ENCODE measurements around the gene SLC5A9. TPM values are rescaled to one million over a fixed set of nuclear protein-coding genes. Genes with fewer than 3 reads are reported as not detected.
"Not testable (repeated sequence)": the region's sequence is repeated elsewhere in the genome, so short reads cannot be mapped to it uniquely, and the experiment has no call there.

Gene SLC5A9
- total and polyA plus RNA-seq, 12 donors = 0.06 to 0.59 (median 0.16) TPM; not detected in 7

DNA sequence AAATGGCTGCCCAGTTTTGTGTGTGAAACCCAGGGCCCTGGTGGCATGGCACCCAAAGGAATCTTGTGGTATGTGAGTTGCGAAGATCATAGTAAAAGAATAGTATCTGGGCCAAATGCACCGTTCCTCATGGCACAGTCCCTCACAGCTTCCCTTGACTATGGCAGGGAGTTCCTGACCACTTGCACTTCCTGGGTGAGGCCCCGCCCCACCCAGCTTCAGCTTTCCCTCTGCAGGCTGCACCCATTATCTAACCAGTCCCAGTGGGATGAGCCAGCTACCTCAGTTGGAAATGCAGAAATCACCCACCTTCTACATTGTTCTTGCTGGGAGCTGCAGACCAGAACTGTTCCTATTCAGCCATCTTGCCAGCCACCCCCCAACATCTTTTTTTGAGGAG is 63.0 kb downstream of the SLC5A9 start:
- ATAC-seq (no peak), DNase-seq (no peak)
- WGBS, 2 donors = 86 to 87% methylated on average over 3 of the region's 3 CpGs
- no peak overlapping the region for H3K27ac ChIP-seq
- no peaks in the 10 kb centered on the region for H3K27me3 ChIP-seq
- intact Hi-C loops (cut with DNase I) = no loop called here
- peaks cover 0 to 44% (median 0%) of the 10 kb centered on the region in 11 donors for H3K9me3 ChIP-seq
- no peak for TF ChIP-seq CTCF (IDR thresholded peaks at IDR 0.05)
- no peak overlapping the region for H3K4me3 ChIP-seq
- H3K36me3 ChIP-seq = no peaks in the 10 kb centered on the region
- no peaks in the 10 kb centered on the region for H3K4me1 ChIP-seq

- Histone ChIP-seq H3K4me1 (no peaks in the 10 kb centered on the region), H3K27ac (no peak overlapping the region), H3K27me3 (no peaks in the 10 kb centered on the region), H3K4me3 (no peak overlapping the region), H3K36me3 (no peaks in the 10 kb centered on the region), H3K9me3 (peaks cover 0 to 16% (median 0%) of the 10 kb centered on the region in 11 donors)
- WGBS, 2 donors = 88 to 89% methylated on average over 4 of the region's 4 CpGs
- intact Hi-C loops (cut with DNase I) = no loop called here
- ATAC-seq (no peak), DNase-seq (no peak)
- no peak for TF ChIP-seq CTCF (IDR thresholded peaks at IDR 0.05)
Measured at GRCh38 chr1:48291421-48291820, 68.9 kb downstream of the SLC5A9 start.

GRCh38 chr1:48292706-48293105 is 70.2 kb downstream of the SLC5A9 start:
- no peak for TF ChIP-seq CTCF (IDR thresholded peaks at IDR 0.05)

GRCh38 chr1:48294094-48294493 is 71.6 kb downstream of the SLC5A9 start:
- DNase-seq; H3K27me3 ChIP-seq; H3K4me1 ChIP-seq; ATAC-seq; H3K4me3 ChIP-seq; H3K27ac ChIP-seq; intact Hi-C loops (cut with DNase I): not testable (repeated sequence)
- H3K36me3 ChIP-seq = peaks cover 0 to 19% (median 5%) of the 10 kb centered on the region in 9 donors
- WGBS, 2 donors = 94 to 95% methylated on average over 6 of the region's 6 CpGs
- H3K9me3 ChIP-seq = peaks cover 0 to 11% (median 0%) of the 10 kb centered on the region in 11 donors

More at GRCh38 chr1:48292706-48293105, 70.2 kb downstream of the SLC5A9 start:
- ATAC-seq (peak in 1 of 8 donors; percentile 19), DNase-seq (no peak)
- peaks cover 0 to 5% (median 0%) of the 10 kb centered on the region in 9 donors for H3K36me3 ChIP-seq
- no peaks in the 10 kb centered on the region for H3K27me3 ChIP-seq
- WGBS, 2 donors = 87 to 93% methylated on average over 5 of the region's 5 CpGs
- H3K9me3 ChIP-seq = peaks cover 0 to 16% (median 0%) of the 10 kb centered on the region in 11 donors
- no peak overlapping the region for H3K4me3 ChIP-seq
- no peaks in the 10 kb centered on the region for H3K4me1 ChIP-seq
- H3K27ac ChIP-seq = no peak overlapping the region
- intact Hi-C loops (cut with DNase I) = no loop called here

- Histone ChIP-seq H3K9me3 (peaks cover 0 to 8% (median 0%) of the 10 kb centered on the region in 11 donors), H3K36me3 (peaks cover 0 to 20% (median 5%) of the 10 kb centered on the region in 9 donors), H3K27me3 (no peaks in the 10 kb centered on the region), H3K4me1 (no peaks in the 10 kb centered on the region), H3K27ac (no peak overlapping the region), H3K4me3 (no peak overlapping the region)
- ATAC-seq (no peak), DNase-seq (no peak)
- intact Hi-C loops (cut with DNase I) = no loop called here
- 86 to 92% methylated on average over 1 of the region's 1 CpG for WGBS, 2 donors
- no peak for TF ChIP-seq CTCF (IDR thresholded peaks at IDR 0.05)
Measured at GRCh38 chr1:48294656-48295055, 72.1 kb downstream of the SLC5A9 start.

Other genes starting within 250 kb of the SLC5A9 start
- gene TRABD2B, start 225.3 kb upstream of the SLC5A9 start, total RNA-seq = 1 to 10 TPM in 1 of 10 donors, under 1 TPM in 9; 0.21 to 1.1 (median 0.53) TPM
- under 1 TPM; 0.44 to 0.83 TPM for gene TRABD2B, start 225.3 kb upstream of the SLC5A9 start, polyA plus RNA-seq
- 10 to 100 TPM in 5 of 10 donors, 1 to 10 TPM in 5; 4.6 to 13.6 (median 9.7) TPM for gene SPATA6, start 249.5 kb downstream of the SLC5A9 start, total RNA-seq
- 1 to 10 TPM; 1.7 to 4.2 TPM for gene SPATA6, start 249.5 kb downstream of the SLC5A9 start, polyA plus RNA-seq